Stimulated activated CD8-positive, alpha-beta memory T cell treated with anti-CD3 and anti-CD28 coated beads, Interleukin-4, amount 100 ng/mL, for 24 hours (primary cell): ENCODE results near the gene LRRC27.
A peak's percentile ranks its signal among the peaks of the same experiment; 100 is the strongest.

ENCODE experiments used
- DNase-seq: peaks from one replicate; pipeline ENCODE4 v3.0.0-alpha.2; 2020; ENCODE audit warnings: low read depth

Gene LRRC27

DNA sequence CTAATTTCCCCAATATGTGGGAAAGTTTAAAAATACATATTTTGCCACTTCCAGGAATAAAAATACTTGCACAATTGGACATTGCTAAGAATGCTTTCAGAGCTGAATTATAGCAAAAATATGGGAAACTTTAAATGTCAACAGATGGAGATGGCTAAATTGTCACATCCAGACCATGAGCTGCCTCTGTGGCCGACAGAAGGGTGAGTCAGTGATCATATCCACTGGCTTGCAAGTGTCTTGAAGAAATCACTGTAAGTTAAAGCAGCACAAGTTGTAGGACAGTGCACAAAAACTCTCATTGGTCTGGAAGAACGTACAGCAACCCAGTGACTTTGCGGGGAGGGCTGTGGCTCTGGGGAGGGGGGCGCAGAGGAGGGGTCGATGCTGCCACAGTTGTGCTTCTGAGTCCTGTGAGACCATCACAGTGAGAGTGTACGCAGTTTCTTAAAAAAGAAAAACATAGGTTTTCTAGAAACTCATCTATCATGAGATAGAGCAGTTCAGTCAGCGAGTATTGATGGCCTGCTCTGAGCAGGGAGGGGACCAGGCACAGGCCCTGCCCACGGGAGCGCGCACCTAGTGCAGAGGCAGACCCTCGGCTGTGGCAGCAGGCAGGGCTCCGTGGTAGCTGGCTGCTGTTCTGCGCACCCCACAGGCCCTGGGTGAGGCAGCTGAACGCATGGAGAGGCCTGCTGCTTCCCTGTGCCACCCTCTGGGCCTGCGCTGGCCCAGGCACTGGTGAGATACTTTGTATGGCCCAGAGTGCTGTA lies 25.5 kb downstream of the LRRC27 start:
- DNase-seq: no peak

- no peak for DNase-seq
Measured at GRCh38 chr10:132359305-132360040, 27.5 kb downstream of the LRRC27 start.

- DNase-seq: peak; percentile 14
Measured at GRCh38 chr10:132360766-132361447, 28.9 kb downstream of the LRRC27 start.

DNA sequence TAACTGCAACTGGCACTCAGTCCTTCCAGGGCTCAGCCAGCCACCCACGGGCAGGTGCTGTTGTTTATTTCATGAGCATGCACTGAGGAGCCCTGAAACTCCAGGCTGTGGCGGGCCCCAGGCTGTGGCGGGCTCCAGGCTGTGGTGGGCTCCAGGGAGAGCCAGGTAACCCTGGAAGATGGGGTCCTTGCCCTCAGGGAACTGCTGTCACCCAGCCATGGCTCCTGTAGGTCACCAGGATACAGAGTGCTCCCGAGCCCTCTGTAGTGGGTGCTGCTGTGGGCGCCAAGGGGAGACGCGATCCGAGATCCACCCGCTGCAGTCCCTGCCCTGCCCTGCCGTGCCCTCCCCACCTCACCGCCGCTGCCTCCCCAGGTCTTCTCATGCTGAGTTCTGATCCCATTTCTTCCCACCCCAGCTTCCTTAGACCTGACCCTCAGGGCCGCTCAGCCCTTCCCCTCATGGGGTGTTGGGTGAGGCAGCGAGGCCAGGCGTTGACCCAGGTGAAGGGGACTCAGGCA lies 29.6 kb downstream of the LRRC27 start:
- DNase-seq: no peak

GRCh38 chr10:132362151-132362611 lies 30.2 kb downstream of the LRRC27 start:
- no peak for DNase-seq

GRCh38 chr10:132363376-132363775 lies 31.4 kb downstream of the LRRC27 start:
- no peak for DNase-seq

- no peak for DNase-seq
Measured at GRCh38 chr10:132363921-132364593, 32.1 kb downstream of the LRRC27 start.

GRCh38 chr10:132364594-132364970 lies 32.6 kb downstream of the LRRC27 start:
- DNase-seq: peak; percentile 26

- DNase-seq: no peak
Measured at GRCh38 chr10:132365102-132365501, 33.1 kb downstream of the LRRC27 start.

DNA sequence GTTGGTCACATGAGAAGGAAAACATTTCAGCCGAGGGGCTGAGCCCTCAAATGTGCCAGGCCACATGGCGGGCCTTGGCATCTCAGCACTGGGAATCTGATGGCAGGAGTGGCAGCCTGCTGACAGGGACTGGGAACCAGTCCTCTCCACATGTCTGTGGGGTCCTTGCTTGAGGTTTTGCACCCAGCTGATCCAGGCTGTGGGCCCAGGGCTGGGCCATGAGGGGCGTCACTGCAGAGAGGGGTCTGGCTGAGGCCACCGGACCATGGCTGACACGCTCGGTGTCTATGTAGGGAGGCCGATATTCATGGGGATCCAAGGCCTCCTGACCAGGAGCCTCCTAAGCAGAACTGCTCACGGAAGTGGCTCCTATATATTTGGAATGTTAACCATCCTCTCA lies 34.0 kb downstream of the LRRC27 start:
- no peak for DNase-seq

GRCh38 chr10:132366499-132366898 lies 34.5 kb downstream of the LRRC27 start:
- DNase-seq: no peak

DNA sequence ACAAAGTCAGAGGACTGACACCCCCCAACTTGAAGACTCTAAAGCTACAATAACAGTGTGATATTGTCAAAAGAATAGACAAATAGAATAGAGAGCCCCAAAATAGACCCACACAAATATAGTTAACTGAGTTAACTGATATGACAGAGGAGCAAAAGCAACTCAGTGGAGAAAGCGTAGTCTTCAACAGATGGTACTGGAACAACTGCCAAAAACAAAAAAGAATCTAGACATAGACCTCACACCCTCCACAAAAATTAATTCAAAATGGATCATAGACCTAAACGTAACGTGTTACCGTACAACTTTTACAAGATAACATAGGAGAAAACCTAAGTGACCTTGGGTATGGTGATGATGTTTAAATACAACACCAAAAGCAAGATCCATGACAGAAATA lies 36.4 kb downstream of the LRRC27 start:
- no peak for DNase-seq

DNA sequence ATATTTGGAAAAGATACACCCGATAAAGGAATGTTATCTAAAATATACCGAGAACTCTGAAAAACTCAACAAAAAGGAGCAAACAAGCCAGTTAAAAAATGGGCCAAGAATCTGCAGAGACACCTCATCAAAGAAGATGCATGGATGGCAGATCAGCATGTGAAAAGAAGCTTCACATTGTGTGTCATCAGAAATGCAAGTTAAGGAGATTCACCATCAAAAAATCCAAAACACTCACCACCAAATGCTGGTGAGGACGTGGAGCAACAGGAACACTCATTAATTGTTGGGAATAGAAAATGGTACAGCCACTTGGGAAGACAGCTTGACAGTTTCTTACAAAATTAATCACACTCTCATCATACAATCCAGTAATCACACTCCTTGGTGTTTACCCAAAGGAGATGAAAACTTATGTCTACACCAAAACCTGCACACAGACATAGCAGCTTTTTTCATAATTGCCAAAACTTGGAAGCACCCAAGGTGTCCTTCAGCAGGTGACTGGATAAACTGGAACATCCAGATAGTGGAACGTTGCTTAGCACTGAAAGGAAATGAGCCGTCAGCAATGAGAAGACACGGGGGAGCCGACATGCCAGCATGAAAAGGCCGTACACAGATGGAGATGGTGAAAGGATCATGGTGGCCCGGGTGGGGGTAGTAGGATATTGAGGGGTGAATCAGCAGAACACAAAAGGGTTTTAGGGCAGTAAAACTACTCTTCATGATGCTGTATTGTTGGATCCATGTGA lies 37.1 kb downstream of the LRRC27 start:
- DNase-seq: no peak

- no peak for DNase-seq
Measured at GRCh38 chr10:132369636-132370185, 37.7 kb downstream of the LRRC27 start.

- DNase-seq: no peak
Measured at GRCh38 chr10:132370426-132371340, 38.7 kb downstream of the LRRC27 start.

- DNase-seq: no peak
Measured at GRCh38 chr10:132371641-132372081, 39.7 kb downstream of the LRRC27 start.

DNA sequence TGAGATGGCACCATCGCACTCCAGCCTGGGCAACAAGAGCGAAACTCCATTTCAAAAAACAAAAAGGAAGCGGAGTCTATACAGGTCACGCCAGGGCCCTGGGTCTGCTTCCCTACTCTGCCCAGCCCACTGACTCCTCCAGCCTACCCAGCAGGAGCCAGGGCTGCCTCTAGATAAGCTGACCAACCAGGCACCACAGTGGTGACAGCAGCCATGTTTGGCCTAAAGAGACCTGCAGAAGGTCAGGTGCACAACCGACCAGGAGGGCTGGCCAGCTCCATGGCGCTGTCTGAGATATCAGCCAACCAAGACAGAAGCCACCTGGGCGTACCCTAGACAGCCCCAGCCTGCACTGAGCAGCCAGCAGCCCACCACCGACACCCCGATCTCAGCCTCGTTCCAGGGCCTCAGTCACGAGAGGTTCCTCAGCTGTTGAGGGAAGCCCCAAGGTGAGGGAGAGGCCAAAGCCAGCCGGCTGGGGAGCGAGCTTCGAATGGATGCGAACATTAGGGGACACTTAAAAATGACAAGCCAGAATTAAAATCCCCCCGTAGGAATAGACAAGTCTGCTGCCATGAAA lies 40.6 kb downstream of the LRRC27 start:
- no peak for DNase-seq

GRCh38 chr10:132373241-132373955 lies 41.4 kb downstream of the LRRC27 start:
- no peak for DNase-seq

GRCh38 chr10:132374176-132374575 lies 42.2 kb downstream of the LRRC27 start:
- no peak for DNase-seq
